ENCODE measurements around the gene WDR26. TPM values are rescaled to one million over a fixed set of nuclear protein-coding genes. Genes with fewer than 3 reads are reported as not detected.
"Not testable (repeated sequence)": the region's sequence is repeated elsewhere in the genome, so short reads cannot be mapped to it uniquely, and the experiment has no call there.

Gene WDR26
- total RNA-seq, 4 donors from 2014 or later: 61.5 to 78.7 (median 71.9) TPM

- Histone ChIP-seq H3K36me3 (peaks cover 0 to 15% (median 4%) of the 10 kb centered on the region in 3 donors), H3K4me3 (no peak overlapping the region), H3K4me1 (peaks cover 0 to 63% (median 41%) of the 10 kb centered on the region in 4 donors), H3K9me3 (no peaks in the 10 kb centered on the region), H3K27ac (peak overlapping the region in 2 of 4 donors; percentile 99), H3K27me3 (no peaks in the 10 kb centered on the region)
- 24 to 32% methylated on average over 2 of the region's 2 CpGs for WGBS, 2 donors
- no peak for TF ChIP-seq CTCF (IDR thresholded peaks at IDR 0.05)
- peak; percentile 27 to 61 for TF ChIP-seq EP300 (IDR thresholded peaks at IDR 0.05)
- peak in 1 of 2 donors; percentile 36 for DNase-seq (ENCODE audit: low spot score in 2 of 2)
These were observed 4.0 kb downstream of the WDR26 start for GRCh38 chr1:224430511-224431113.

- no peak for TF ChIP-seq POLR2A (IDR thresholded peaks at IDR 0.05)
- no peak for TF ChIP-seq EP300 (IDR thresholded peaks at IDR 0.05)
- TF ChIP-seq CTCF (IDR thresholded peaks at IDR 0.05): no peak
- WGBS, 2 donors: 72 to 78% methylated on average over 3 of the region's 3 CpGs
- Histone ChIP-seq H3K4me3 (no peak overlapping the region), H3K27me3 (no peaks in the 10 kb centered on the region), H3K27ac (peak overlapping the region in 2 of 4 donors; percentile 99), H3K9me3 (no peaks in the 10 kb centered on the region), H3K4me1 (peaks cover 0 to 56% (median 35%) of the 10 kb centered on the region in 4 donors), H3K36me3 (peaks cover 0 to 16% (median 4%) of the 10 kb centered on the region in 3 donors)
- DNase-seq (ENCODE audit: low spot score in 2 of 2): no peak
These were observed 4.8 kb downstream of the WDR26 start for GRCh38 chr1:224429616-224430326.

- WGBS, 2 donors: 91 to 93% methylated on average over 7 of the region's 7 CpGs
- H3K4me3 ChIP-seq; H3K27me3 ChIP-seq; H3K27ac ChIP-seq; DNase-seq (ENCODE audit: low spot score in 2 of 2); H3K9me3 ChIP-seq: not testable (repeated sequence)
- H3K36me3 ChIP-seq: peaks cover 2 to 24% (median 8%) of the 10 kb centered on the region in 3 donors
- peaks cover 0 to 56% (median 35%) of the 10 kb centered on the region in 4 donors for H3K4me1 ChIP-seq
These were observed 5.9 kb downstream of the WDR26 start for GRCh38 chr1:224428713-224429112.

- H3K4me3 ChIP-seq: no peak overlapping the region
- peak overlapping the region in 1 of 4 donors; percentile 20 for H3K27ac ChIP-seq
- H3K27me3 ChIP-seq: no peaks in the 10 kb centered on the region
- WGBS, 2 donors: 55 to 58% methylated on average over 1 of the region's 1 CpG
- H3K36me3 ChIP-seq: peaks cover 5 to 38% (median 12%) of the 10 kb centered on the region in 3 donors
- H3K9me3 ChIP-seq: no peaks in the 10 kb centered on the region
- DNase-seq (ENCODE audit: low spot score in 2 of 2): no peak
- H3K4me1 ChIP-seq: peaks cover 0 to 50% (median 31%) of the 10 kb centered on the region in 4 donors
- TF ChIP-seq POLR2A (IDR thresholded peaks at IDR 0.05) (no peak), CTCF (IDR thresholded peaks at IDR 0.05) (no peak), EP300 (IDR thresholded peaks at IDR 0.05) (no peak)
These were observed 7.3 kb downstream of the WDR26 start for GRCh38 chr1:224427346-224427745.

- Histone ChIP-seq H3K4me1 (peaks cover 0 to 45% (median 27%) of the 10 kb centered on the region in 4 donors), H3K36me3 (peaks cover 5 to 43% (median 17%) of the 10 kb centered on the region in 3 donors)
- H3K27ac ChIP-seq; H3K4me3 ChIP-seq; H3K9me3 ChIP-seq; H3K27me3 ChIP-seq; DNase-seq (ENCODE audit: low spot score in 2 of 2): not testable (repeated sequence)
- WGBS, 2 donors: 83 to 92% methylated on average over 8 of the region's 8 CpGs
These were observed 7.7 kb downstream of the WDR26 start for GRCh38 chr1:224426869-224427268.

- no peak for DNase-seq (ENCODE audit: low spot score in 2 of 2)
- 85 to 88% methylated on average over 6 of the region's 6 CpGs for WGBS, 2 donors
- Histone ChIP-seq H3K4me1 (peaks cover 0 to 31% (median 13%) of the 10 kb centered on the region in 4 donors), H3K9me3 (no peaks in the 10 kb centered on the region), H3K27ac (no peak overlapping the region), H3K27me3 (no peaks in the 10 kb centered on the region), H3K4me3 (no peak overlapping the region), H3K36me3 (peaks cover 5 to 58% (median 24%) of the 10 kb centered on the region in 3 donors)
- no peak for TF ChIP-seq EP300 (IDR thresholded peaks at IDR 0.05)
- no peak for TF ChIP-seq CTCF (IDR thresholded peaks at IDR 0.05)
- TF ChIP-seq POLR2A (IDR thresholded peaks at IDR 0.05): no peak
These were observed 9.2 kb downstream of the WDR26 start for GRCh38 chr1:224425279-224425884.

All from tibial nerve (tissue), 4 donors.